ENCODE results near the gene ADGRD1. TPM values are rescaled to one million over a fixed set of nuclear protein-coding genes. Genes with fewer than 3 reads are reported as not detected.

ADGRD1 gene
- total RNA-seq, 1 donor from 2014 or later: 0.08 TPM

- no peaks in the 10 kb centered on the region for H3K27me3 ChIP-seq (ENCODE audit: control insufficient read depth, insufficient read depth, low read length)
- TF ChIP-seq CTCF (IDR thresholded peaks at IDR 0.05; ENCODE audit: insufficient read depth, low read length, poor library complexity, severe bottlenecking): no peak
- DNase-seq (ENCODE audit: low read depth): no peak
- no peak overlapping the region for H3K4me3 ChIP-seq (ENCODE audit: low read depth, low read length)
- H3K36me3 ChIP-seq (ENCODE audit: control insufficient read depth, insufficient read depth, low read length): no peaks in the 10 kb centered on the region
Measured at GRCh38 chr12:131152587-131152986, 198.9 kb downstream of the ADGRD1 start.

- TF ChIP-seq CTCF (IDR thresholded peaks at IDR 0.05; ENCODE audit: insufficient read depth, low read length, poor library complexity, severe bottlenecking): no peak
- no peak for DNase-seq (ENCODE audit: low read depth)
- Histone ChIP-seq H3K36me3 (ENCODE audit: control insufficient read depth, insufficient read depth, low read length) (no peaks in the 10 kb centered on the region), H3K4me3 (ENCODE audit: low read depth, low read length) (no peak overlapping the region), H3K27me3 (ENCODE audit: control insufficient read depth, insufficient read depth, low read length) (no peaks in the 10 kb centered on the region)
Measured at GRCh38 chr12:131153016-131153415, 199.3 kb downstream of the ADGRD1 start.

GRCh38 chr12:131153956-131154355 lies 200.2 kb downstream of the ADGRD1 start:
- Histone ChIP-seq H3K36me3 (ENCODE audit: control insufficient read depth, insufficient read depth, low read length) (no peaks in the 10 kb centered on the region), H3K27me3 (ENCODE audit: control insufficient read depth, insufficient read depth, low read length) (no peaks in the 10 kb centered on the region), H3K4me3 (ENCODE audit: low read depth, low read length) (no peak overlapping the region)
- no peak for TF ChIP-seq CTCF (IDR thresholded peaks at IDR 0.05; ENCODE audit: insufficient read depth, low read length, poor library complexity, severe bottlenecking)
- no peak for DNase-seq (ENCODE audit: low read depth)

GRCh38 chr12:131155131-131155530 lies 201.4 kb downstream of the ADGRD1 start:
- Histone ChIP-seq H3K4me3 (ENCODE audit: low read depth, low read length) (no peak overlapping the region), H3K36me3 (ENCODE audit: control insufficient read depth, insufficient read depth, low read length) (no peaks in the 10 kb centered on the region), H3K27me3 (ENCODE audit: control insufficient read depth, insufficient read depth, low read length) (no peaks in the 10 kb centered on the region)
- TF ChIP-seq CTCF (IDR thresholded peaks at IDR 0.05; ENCODE audit: insufficient read depth, low read length, poor library complexity, severe bottlenecking): no peak
- DNase-seq (ENCODE audit: low read depth): no peak

GRCh38 chr12:131157743-131158142 lies 204.0 kb downstream of the ADGRD1 start:
- Histone ChIP-seq H3K27me3 (ENCODE audit: control insufficient read depth, insufficient read depth, low read length) (no peaks in the 10 kb centered on the region), H3K4me3 (ENCODE audit: low read depth, low read length) (no peak overlapping the region), H3K36me3 (ENCODE audit: control insufficient read depth, insufficient read depth, low read length) (no peaks in the 10 kb centered on the region)
- TF ChIP-seq CTCF (IDR thresholded peaks at IDR 0.05; ENCODE audit: insufficient read depth, low read length, poor library complexity, severe bottlenecking): no peak
- no peak for DNase-seq (ENCODE audit: low read depth)

- DNase-seq (ENCODE audit: low read depth): no peak
- no peak overlapping the region for H3K4me3 ChIP-seq (ENCODE audit: low read depth, low read length)
- TF ChIP-seq CTCF (IDR thresholded peaks at IDR 0.05; ENCODE audit: insufficient read depth, low read length, poor library complexity, severe bottlenecking): peak; percentile 20
- no peaks in the 10 kb centered on the region for H3K27me3 ChIP-seq (ENCODE audit: control insufficient read depth, insufficient read depth, low read length)
- no peaks in the 10 kb centered on the region for H3K36me3 ChIP-seq (ENCODE audit: control insufficient read depth, insufficient read depth, low read length)
Measured at GRCh38 chr12:131159660-131160059, 206.0 kb downstream of the ADGRD1 start.

All from kidney epithelial cell (primary cell).